A549 (cell line): ENCODE measurements around the gene DSEL. TPM values are rescaled to one million over a fixed set of nuclear protein-coding genes. Genes with fewer than 3 reads are reported as not detected.

Experiments used
- ATAC-seq, 2 experiments: fragments of 200-7000 bp in 1 of 2; fragments of >200 bp in 1 of 2; cut with Nextera tagmentation in 1 of 2; cut with Tn5 transposase in 1 of 2; 3 replicates each; pipeline versions ENCODE4 v1.8.0 to v1.9.1; 2018 to 2020; ENCODE audit warnings: mild to moderate bottlenecking in 1 of 2, moderate library complexity in 1 of 2
- CTCF ChIA-PET: fragments of 300-600 bp; sonication (Branson Sonifier 250); formaldehyde crosslinking; extraction: SDS; loops from one replicate; lab custom pipeline; 2021; ENCODE audit warnings: antibody characterized with exemption, inconsistent platforms; lab: Yijun Ruan, JAX
- POLR2A ChIA-PET: fragments of 350-600 bp; formaldehyde crosslinking; extraction: SDS; loops from one replicate; lab custom pipeline; 2021; ENCODE audit warnings: antibody characterized with exemption, inconsistent platforms; lab: Yijun Ruan, JAX
- DNase-seq, 2 experiments: peaks; one replicate each; pipeline versions ENCODE4 v3.0.0 to v3.0.0-alpha.2; 2011 to 2016; ENCODE audit warnings: low read depth in 1 of 2, low spot score in 1 of 2
- FAIRE-seq: peaks from 2 replicates; lab custom pipeline; 2011; peaks lifted over from hg19 to GRCh38; lab: Jason Lieb, UNC
- H3K27ac ChIP-seq, 2 experiments: fragments of >200 bp; sonication (Bioruptor Twin); formaldehyde crosslinking; 3 replicates each; pipeline ENCODE4 v1.5.1; 2016 to 2017
- H3K4me1 ChIP-seq: fragments of >200 bp; sonication (Bioruptor Twin); formaldehyde crosslinking; 3 replicates; pipeline ENCODE4 v1.6.1; 2016
- H3K4me2 ChIP-seq: fragments of >200 bp; sonication (Bioruptor Twin); formaldehyde crosslinking; 3 replicates; pipeline ENCODE4 v1.6.1; 2016
- H3K4me3 ChIP-seq: fragments of >200 bp; sonication (Bioruptor Twin); formaldehyde crosslinking; 3 replicates; pipeline ENCODE4 v1.5.1; 2016
- H3K9me3 ChIP-seq: fragments of >200 bp; sonication (Bioruptor Twin); formaldehyde crosslinking; 3 replicates; pipeline ENCODE4 v1.6.1; 2016
- BHLHE40 ChIP-seq: IDR thresholded peaks from 2 replicates; pipeline ENCODE4 v1.6.1; 2012; ENCODE audit warnings: low read depth, low read length, inconsistent platforms
- CBX2 ChIP-seq: fragments of 200-600 bp; sonication (generic); IDR thresholded peaks from 2 replicates; pipeline ENCODE4 v1.6.1; 2016; ENCODE audit warnings: low read depth, mild to moderate bottlenecking, borderline replicate concordance
- CHD4 ChIP-seq: fragments of 200-600 bp; sonication (generic); IDR thresholded peaks from 2 replicates; pipeline ENCODE4 v1.6.1; 2016; ENCODE audit warnings: antibody characterized with exemption, mild to moderate bottlenecking, borderline replicate concordance
- EHMT2 ChIP-seq: fragments of 200-600 bp; sonication (generic); IDR thresholded peaks from 2 replicates; pipeline ENCODE4 v1.6.1; 2016; ENCODE audit warnings: antibody characterized with exemption, low read depth, mild to moderate bottlenecking, moderate library complexity
- EP300 ChIP-seq, 2 experiments: fragments of >200 bp; sonication (Bioruptor Twin); formaldehyde crosslinking; IDR thresholded peaks; 2 replicates in 1 of 2; 3 replicates in 1 of 2; pipeline ENCODE4 v1.6.1; 2016 to 2017
- FOSB ChIP-seq: fragments of 250-450 bp; sonication (Bioruptor Pico); IDR thresholded peaks from 2 replicates; pipeline ENCODE4 v1.5.0; 2020; ENCODE audit warnings: mild to moderate bottlenecking, moderate library complexity
- FOXS1 ChIP-seq: fragments of 250-450 bp; sonication (Bioruptor Pico); IDR thresholded peaks from 2 replicates; pipeline ENCODE4 v1.5.0; 2020; ENCODE audit warnings: mild to moderate bottlenecking, moderate library complexity
- HDAC2 ChIP-seq: fragments of 200-600 bp; sonication (generic); IDR thresholded peaks from 2 replicates; pipeline ENCODE4 v1.6.1; 2016
- HOXA7 ChIP-seq: fragments of 250-450 bp; sonication (Bioruptor Pico); IDR thresholded peaks from 2 replicates; pipeline ENCODE4 v1.5.0; 2020; ENCODE audit warnings: mild to moderate bottlenecking, moderate library complexity
- HOXB13 ChIP-seq: fragments of 250-450 bp; sonication (Bioruptor Pico); IDR thresholded peaks from 2 replicates; pipeline ENCODE4 v1.5.0; 2020; ENCODE audit warnings: low read depth, mild to moderate bottlenecking, moderate library complexity
- HOXB5 ChIP-seq: fragments of 250-450 bp; sonication (Bioruptor Pico); IDR thresholded peaks from 2 replicates; pipeline ENCODE4 v1.5.0; 2020; ENCODE audit warnings: mild to moderate bottlenecking, moderate library complexity
- MAFK ChIP-seq: fragments of 450-650 bp; IDR thresholded peaks from 2 replicates; pipeline ENCODE4 v1.6.1; 2014; ENCODE audit not compliant: partially characterized antibody
- MAZ ChIP-seq: fragments of 150-350 bp; IDR thresholded peaks from 2 replicates; pipeline ENCODE4 v1.6.1; 2014; ENCODE audit warnings: antibody characterized with exemption, low read depth, low read length, borderline replicate concordance
- NFE2L2 ChIP-seq: fragments of 150-350 bp; conservative IDR thresholded peaks from 2 replicates; pipeline ENCODE4 v1.6.1; 2014; ENCODE audit warnings: low read length
- NPAS2 ChIP-seq: fragments of 250-450 bp; sonication (Bioruptor Pico); IDR thresholded peaks from 2 replicates; pipeline ENCODE4 v1.8.0; 2022; ENCODE audit warnings: mild to moderate bottlenecking, moderate library complexity, borderline replicate concordance
- POLR2A ChIP-seq: IDR thresholded peaks from 2 replicates; pipeline ENCODE4 v1.6.1; 2012; ENCODE audit warnings: mild to moderate bottlenecking, low read length
- RARB ChIP-seq: fragments of 250-450 bp; sonication (Bioruptor Pico); IDR thresholded peaks from 2 replicates; pipeline ENCODE4 v1.8.0; 2021; ENCODE audit warnings: mild to moderate bottlenecking, moderate library complexity
- SMC3 ChIP-seq: fragments of >200 bp; sonication (Bioruptor Twin); formaldehyde crosslinking; IDR thresholded peaks from 3 replicates; pipeline ENCODE4 v1.6.1; 2018; ENCODE audit warnings: inconsistent platforms
- SREBF2 ChIP-seq: fragments of 450-650 bp; IDR thresholded peaks from 2 replicates; pipeline ENCODE4 v1.6.1; 2014; ENCODE audit warnings: mild to moderate bottlenecking, moderate library complexity
- TFCP2L1 ChIP-seq: fragments of 250-450 bp; sonication (Bioruptor Pico); IDR thresholded peaks from 2 replicates; pipeline ENCODE4 v1.5.0; 2021; ENCODE audit warnings: mild to moderate bottlenecking
- ZC3H11A ChIP-seq: fragments of 450-650 bp; IDR thresholded peaks from 2 replicates; pipeline ENCODE4 v1.6.1; 2014; ENCODE audit warnings: antibody characterized with exemption, mild to moderate bottlenecking
- WGBS: methylation state at CpG from one replicate; pipeline ENCODE4 v1.1.6; 2017; ENCODE audit errors: missing lambda C conversion rate; 5-methylcytosine and 5-hydroxymethylcytosine counted together
- polyA plus RNA-seq, 4 experiments: library from polyadenylated mRNA; depleted of rRNA in 3 of 4; stranded (reverse); fragments of >200 nt; fragmentation: RNase III in 1 of 4; extraction: RNeasy Plus Mini Kit Qiagen cat#74134 plus additional on column Dnase treatment in 1 of 4; gene quantifications; 2 replicates in 3 of 4; 3 replicates in 1 of 4; pipeline ENCODE4 v1.2.3, GENCODE V29; 2011 to 2017
- TF ChIP-seq, protein P1 (sequence below): fragments of 250-450 bp; sonication (Bioruptor Pico); IDR thresholded peaks from 2 replicates; pipeline ENCODE4 v1.5.0; 2021; ENCODE audit warnings: mild to moderate bottlenecking, moderate library complexity, borderline replicate concordance
- TF ChIP-seq, protein P2 (sequence below): IDR thresholded peaks from 2 replicates; pipeline ENCODE4 v1.6.1; 2012
- TF ChIP-seq, protein P3 (sequence below): IDR thresholded peaks from 2 replicates; pipeline ENCODE4 v1.6.1; 2012; ENCODE audit warnings: low read depth, borderline replicate concordance
- TF ChIP-seq, protein P4 (sequence below): fragments of >200 bp; sonication (Bioruptor Twin); formaldehyde crosslinking; IDR thresholded peaks from 3 replicates; pipeline ENCODE4 v1.5.1; 2016
- TF ChIP-seq, protein P5 (sequence below): fragments of 450-650 bp; IDR thresholded peaks from 2 replicates; pipeline ENCODE4 v1.6.1; 2014; ENCODE audit warnings: antibody characterized with exemption

Gene DSEL
- polyA plus RNA-seq, 2 of the 4 experiments (the other 2 are of a cell fraction): 0.21 to 0.34 TPM

DNA sequence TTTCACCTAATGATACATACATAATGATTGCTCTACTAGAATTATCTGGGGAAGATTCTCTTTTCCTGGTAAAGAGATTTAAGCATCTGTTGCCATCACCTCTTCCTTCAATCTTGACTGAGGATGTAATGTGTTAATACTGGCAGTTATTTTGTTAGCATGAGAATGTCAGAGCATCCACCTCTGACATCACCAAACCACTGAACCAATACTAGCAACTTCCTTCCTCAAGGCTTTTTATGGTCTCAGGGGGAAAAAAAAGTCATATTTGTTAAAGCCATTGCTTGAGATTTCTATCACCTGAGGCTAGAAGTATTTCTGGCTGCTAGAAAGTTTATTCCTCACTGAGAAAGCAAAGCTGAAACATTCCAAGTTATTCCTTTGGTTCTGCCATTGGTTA lies 48.5 kb downstream of the DSEL start:
- no peaks in the 10 kb centered on the region for H3K4me1 ChIP-seq
- H3K4me3 ChIP-seq: no peak overlapping the region
- no peak overlapping the region for H3K27ac ChIP-seq
- ChIA-PET POLR2A (no interaction called here), CTCF (no interaction called here)
- no peak for FAIRE-seq
- DNase-seq: no peak
- TF ChIP-seq RARB (CRISPR knock-in tag): no peak
- TF ChIP-seq, protein P1, sequence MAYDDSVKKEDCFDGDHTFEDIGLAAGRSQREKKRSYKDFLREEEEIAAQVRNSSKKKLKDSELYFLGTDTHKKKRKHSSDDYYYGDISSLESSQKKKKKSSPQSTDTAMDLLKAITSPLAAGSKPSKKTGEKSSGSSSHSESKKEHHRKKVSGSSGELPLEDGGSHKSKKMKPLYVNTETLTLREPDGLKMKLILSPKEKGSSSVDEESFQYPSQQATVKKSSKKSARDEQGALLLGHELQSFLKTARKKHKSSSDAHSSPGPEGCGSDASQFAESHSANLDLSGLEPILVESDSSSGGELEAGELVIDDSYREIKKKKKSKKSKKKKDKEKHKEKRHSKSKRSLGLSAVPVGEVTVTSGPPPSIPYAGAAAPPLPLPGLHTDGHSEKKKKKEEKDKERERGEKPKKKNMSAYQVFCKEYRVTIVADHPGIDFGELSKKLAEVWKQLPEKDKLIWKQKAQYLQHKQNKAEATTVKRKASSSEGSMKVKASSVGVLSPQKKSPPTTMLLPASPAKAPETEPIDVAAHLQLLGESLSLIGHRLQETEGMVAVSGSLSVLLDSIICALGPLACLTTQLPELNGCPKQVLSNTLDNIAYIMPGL (CRISPR knock-in tag): no peak
- no peak for TF ChIP-seq FOXS1 (CRISPR knock-in tag)
- no peak for TF ChIP-seq NFE2L2
- TF ChIP-seq, protein P2, sequence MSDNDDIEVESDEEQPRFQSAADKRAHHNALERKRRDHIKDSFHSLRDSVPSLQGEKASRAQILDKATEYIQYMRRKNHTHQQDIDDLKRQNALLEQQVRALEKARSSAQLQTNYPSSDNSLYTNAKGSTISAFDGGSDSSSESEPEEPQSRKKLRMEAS: no peak
- TF ChIP-seq TFCP2L1: no peak
- TF ChIP-seq FOSB (CRISPR knock-in tag): no peak
- TF ChIP-seq HOXA7 (CRISPR knock-in tag): no peak
- TF ChIP-seq SREBF2: no peak
- TF ChIP-seq HDAC2: no peak
- TF ChIP-seq, protein P3, sequence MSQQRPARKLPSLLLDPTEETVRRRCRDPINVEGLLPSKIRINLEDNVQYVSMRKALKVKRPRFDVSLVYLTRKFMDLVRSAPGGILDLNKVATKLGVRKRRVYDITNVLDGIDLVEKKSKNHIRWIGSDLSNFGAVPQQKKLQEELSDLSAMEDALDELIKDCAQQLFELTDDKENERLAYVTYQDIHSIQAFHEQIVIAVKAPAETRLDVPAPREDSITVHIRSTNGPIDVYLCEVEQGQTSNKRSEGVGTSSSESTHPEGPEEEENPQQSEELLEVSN: no peak
- no peak for TF ChIP-seq EHMT2
- TF ChIP-seq, protein P4, sequence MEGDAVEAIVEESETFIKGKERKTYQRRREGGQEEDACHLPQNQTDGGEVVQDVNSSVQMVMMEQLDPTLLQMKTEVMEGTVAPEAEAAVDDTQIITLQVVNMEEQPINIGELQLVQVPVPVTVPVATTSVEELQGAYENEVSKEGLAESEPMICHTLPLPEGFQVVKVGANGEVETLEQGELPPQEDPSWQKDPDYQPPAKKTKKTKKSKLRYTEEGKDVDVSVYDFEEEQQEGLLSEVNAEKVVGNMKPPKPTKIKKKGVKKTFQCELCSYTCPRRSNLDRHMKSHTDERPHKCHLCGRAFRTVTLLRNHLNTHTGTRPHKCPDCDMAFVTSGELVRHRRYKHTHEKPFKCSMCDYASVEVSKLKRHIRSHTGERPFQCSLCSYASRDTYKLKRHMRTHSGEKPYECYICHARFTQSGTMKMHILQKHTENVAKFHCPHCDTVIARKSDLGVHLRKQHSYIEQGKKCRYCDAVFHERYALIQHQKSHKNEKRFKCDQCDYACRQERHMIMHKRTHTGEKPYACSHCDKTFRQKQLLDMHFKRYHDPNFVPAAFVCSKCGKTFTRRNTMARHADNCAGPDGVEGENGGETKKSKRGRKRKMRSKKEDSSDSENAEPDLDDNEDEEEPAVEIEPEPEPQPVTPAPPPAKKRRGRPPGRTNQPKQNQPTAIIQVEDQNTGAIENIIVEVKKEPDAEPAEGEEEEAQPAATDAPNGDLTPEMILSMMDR: no peak
- no peak for TF ChIP-seq POLR2A
- no peak for TF ChIP-seq HOXB13
- TF ChIP-seq HOXB5 (CRISPR knock-in tag): no peak
- no peak for TF ChIP-seq CHD4
- no peak overlapping the region for H3K4me2 ChIP-seq
- no peaks in the 10 kb centered on the region for H3K9me3 ChIP-seq
- no peak for ATAC-seq

DNA sequence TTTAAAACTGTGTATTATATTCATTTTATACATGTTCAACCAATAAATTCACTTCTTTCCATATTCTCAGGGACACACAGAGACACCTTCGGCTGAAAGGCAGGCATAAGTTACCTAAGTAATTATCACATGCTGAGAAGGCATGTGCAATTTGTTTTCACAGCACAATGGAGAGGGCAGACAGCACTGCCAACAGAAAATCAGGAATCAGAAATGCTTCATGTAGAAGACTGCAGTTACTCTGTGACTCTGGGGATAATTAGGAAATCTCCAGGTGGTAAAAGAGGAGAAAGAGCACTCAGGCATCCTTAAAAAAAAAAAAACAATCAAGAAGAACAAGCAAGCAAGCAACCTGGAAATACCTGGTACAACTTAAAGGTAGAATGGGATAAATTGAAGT lies 49.3 kb downstream of the DSEL start:
- FAIRE-seq: no peak
- no peak for ATAC-seq

More for the DNA sequence above, 49.3 kb downstream of the DSEL start:
- Histone ChIP-seq H3K27ac (no peak overlapping the region), H3K4me3 (no peak overlapping the region), H3K4me1 (no peaks in the 10 kb centered on the region), H3K9me3 (no peaks in the 10 kb centered on the region), H3K4me2 (no peak overlapping the region)
- POLR2A ChIA-PET: no interaction called here
- 8% methylated on average over 1 of the region's 1 CpG for WGBS
- TF ChIP-seq, protein P5, sequence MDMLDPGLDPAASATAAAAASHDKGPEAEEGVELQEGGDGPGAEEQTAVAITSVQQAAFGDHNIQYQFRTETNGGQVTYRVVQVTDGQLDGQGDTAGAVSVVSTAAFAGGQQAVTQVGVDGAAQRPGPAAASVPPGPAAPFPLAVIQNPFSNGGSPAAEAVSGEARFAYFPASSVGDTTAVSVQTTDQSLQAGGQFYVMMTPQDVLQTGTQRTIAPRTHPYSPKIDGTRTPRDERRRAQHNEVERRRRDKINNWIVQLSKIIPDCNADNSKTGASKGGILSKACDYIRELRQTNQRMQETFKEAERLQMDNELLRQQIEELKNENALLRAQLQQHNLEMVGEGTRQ: no peak
- TF ChIP-seq ZC3H11A (no peak), NFE2L2 (no peak), CBX2 (no peak), MAFK (no peak), BHLHE40 (no peak), NPAS2 (CRISPR knock-in tag) (no peak), EP300 (IDR thresholded peaks at IDR 0.05) (no peak), SMC3 (no peak), MAZ (no peak), FOSB (CRISPR knock-in tag) (no peak)
- CTCF ChIA-PET: no interaction called here
- DNase-seq: no peak
